Central memory CD8-positive, alpha-beta T cell (primary cell): Measurements from ENCODE around the gene SULT4A1.

Experiments
- ATAC-seq: fragments of 150-1000 bp; cut with Tn5 transposase; replicated peaks from 2 replicates; pipeline ENCODE4 v1.10.0; 2022; ENCODE audit warnings: mild to moderate bottlenecking, moderate FRiP score, moderate number of reproducible peaks; ENCODE audit not compliant: poor library complexity, severe bottlenecking; ENCODE audit errors: extremely low read depth
- DNase-seq, 2 donors: peaks; one replicate each; pipeline ENCODE4 v3.0.0; 2021; ENCODE audit warnings: low spot score in 2 of 2
- H3K27ac Mint-ChIP-seq: one replicate; pipeline ENCODE4 v1.8.0; 2022; ENCODE audit warnings: low read depth, mild to moderate bottlenecking, moderate library complexity, mixed read lengths
- H3K27me3 Mint-ChIP-seq: one replicate; pipeline ENCODE4 v1.8.0; 2022; ENCODE audit warnings: mixed read lengths
- H3K36me3 Mint-ChIP-seq: one replicate; pipeline ENCODE4 v1.8.0; 2022; ENCODE audit warnings: mild to moderate bottlenecking, moderate library complexity, mixed read lengths; ENCODE audit not compliant: insufficient read depth
- H3K4me1 Mint-ChIP-seq: one replicate; pipeline ENCODE4 v1.8.0; 2022; ENCODE audit warnings: mixed read lengths
- H3K4me3 Mint-ChIP-seq: one replicate; pipeline ENCODE4 v1.8.0; 2022; ENCODE audit warnings: mild to moderate bottlenecking, moderate library complexity, mixed read lengths
- H3K9me3 Mint-ChIP-seq: one replicate; pipeline ENCODE4 v1.8.0; 2022; ENCODE audit warnings: mixed read lengths

SULT4A1 gene

DNA sequence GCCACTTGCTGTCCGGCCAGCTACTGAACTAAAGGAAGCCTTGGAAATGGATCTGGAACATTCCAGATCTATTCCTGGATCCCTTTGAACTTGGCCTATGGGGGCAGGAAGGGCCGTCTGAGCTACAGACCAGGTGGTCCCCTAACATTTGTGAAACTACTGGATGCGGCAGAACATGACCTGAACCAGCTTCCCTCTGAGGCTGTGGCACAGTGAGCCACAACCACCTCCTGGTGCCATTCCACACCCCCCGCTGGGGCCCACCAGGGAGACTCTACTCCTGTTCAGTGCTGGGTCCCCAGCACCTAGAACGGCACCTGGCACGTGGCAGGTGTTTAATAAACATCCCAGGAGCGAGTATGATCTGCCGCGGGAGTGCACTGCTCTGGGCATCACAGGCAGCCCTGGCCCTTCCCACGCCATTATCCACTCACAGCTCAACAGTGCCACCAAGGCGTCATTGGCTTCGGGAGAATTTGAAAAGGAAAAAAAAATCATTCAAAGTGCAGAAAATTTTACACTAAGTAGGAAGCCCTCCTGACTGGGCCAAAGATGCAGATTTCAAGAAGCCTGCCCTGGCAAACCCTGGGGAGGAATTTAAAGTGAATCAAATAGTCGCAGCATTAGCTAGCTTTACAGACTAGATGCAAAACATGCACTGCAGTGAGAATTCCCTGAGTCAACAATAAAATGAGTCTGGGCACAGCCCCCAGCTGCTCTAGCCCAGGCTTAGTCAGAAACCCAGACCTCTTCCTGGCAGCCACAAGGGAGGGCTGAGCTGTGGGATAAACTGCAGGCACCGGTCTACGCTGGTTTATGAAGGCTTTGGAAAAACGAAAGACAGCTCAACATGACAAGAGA is 35.9 kb downstream of the SULT4A1 start:
- no peak overlapping the region for H3K4me3 Mint-ChIP-seq
- ATAC-seq (no peak), DNase-seq (no peak)
- peaks cover 45% of the 10 kb centered on the region for H3K27me3 Mint-ChIP-seq
- no peaks in the 10 kb centered on the region for H3K4me1 Mint-ChIP-seq
- no peaks in the 10 kb centered on the region for H3K9me3 Mint-ChIP-seq
- H3K27ac Mint-ChIP-seq, result no peak overlapping the region
- no peaks in the 10 kb centered on the region for H3K36me3 Mint-ChIP-seq

DNA sequence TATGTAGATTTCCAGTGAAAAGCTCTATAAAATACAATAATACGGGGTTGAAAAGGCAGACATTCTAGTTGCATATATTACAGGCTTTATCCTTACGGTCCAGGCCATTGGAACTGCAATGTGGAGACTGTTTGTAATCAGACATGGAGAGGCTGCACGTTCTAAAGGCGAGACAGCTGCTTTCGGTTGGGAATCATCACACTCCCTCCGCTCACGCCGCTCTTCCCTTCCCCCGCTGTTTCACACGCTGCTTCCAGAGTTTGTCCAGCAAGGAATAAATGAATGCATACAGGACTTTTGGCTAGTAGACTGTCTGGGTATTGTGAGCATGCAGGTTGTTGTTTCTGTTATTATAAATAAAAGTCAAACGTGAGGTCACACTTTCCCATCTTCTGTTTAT is 36.7 kb downstream of the SULT4A1 start:
- DNase-seq (no peak), ATAC-seq (no peak)
- Mint-ChIP-seq H3K27ac (no peak overlapping the region), H3K27me3 (peaks cover 53% of the 10 kb centered on the region), H3K4me3 (no peak overlapping the region), H3K36me3 (no peaks in the 10 kb centered on the region), H3K4me1 (no peaks in the 10 kb centered on the region), H3K9me3 (no peaks in the 10 kb centered on the region)

DNA sequence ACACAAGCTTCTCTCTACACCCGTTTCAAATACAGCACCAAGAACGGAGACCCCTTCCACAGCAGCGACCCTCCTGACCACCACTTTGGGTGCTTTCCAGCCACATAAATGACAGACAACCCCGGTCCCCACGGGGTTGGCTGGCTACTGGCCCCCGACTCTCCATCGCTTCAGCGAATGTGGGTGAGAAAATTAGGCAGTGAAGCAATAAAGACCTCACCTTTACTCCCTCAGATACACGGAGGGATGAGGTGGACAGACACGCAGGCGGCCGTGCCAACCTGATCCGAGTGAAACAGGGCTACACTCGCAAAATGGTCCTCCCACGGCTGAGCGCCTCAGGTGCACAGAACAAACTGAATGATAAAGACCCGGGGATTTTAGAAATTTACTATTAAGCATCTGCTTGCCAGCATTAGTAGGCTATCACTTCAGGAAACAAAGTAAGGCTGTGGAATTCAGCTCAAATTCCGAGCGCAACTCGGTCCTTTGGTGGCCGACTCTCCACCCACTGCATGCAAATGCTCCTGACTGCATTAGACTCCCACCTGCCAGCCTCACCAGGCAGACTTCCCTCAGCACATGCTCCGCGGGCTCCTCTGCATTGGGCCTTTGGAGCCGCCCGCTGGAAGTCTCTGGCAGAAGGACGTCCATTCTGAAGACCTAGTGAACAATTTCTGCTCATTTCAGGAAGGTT is 37.4 kb downstream of the SULT4A1 start:
- no peaks in the 10 kb centered on the region for H3K9me3 Mint-ChIP-seq
- no peaks in the 10 kb centered on the region for H3K4me1 Mint-ChIP-seq
- no peaks in the 10 kb centered on the region for H3K36me3 Mint-ChIP-seq
- H3K27me3 Mint-ChIP-seq, result peaks cover 54% of the 10 kb centered on the region
- DNase-seq, result no peak
- no peak overlapping the region for H3K4me3 Mint-ChIP-seq
- H3K27ac Mint-ChIP-seq, result no peak overlapping the region
- ATAC-seq, result no peak

DNA sequence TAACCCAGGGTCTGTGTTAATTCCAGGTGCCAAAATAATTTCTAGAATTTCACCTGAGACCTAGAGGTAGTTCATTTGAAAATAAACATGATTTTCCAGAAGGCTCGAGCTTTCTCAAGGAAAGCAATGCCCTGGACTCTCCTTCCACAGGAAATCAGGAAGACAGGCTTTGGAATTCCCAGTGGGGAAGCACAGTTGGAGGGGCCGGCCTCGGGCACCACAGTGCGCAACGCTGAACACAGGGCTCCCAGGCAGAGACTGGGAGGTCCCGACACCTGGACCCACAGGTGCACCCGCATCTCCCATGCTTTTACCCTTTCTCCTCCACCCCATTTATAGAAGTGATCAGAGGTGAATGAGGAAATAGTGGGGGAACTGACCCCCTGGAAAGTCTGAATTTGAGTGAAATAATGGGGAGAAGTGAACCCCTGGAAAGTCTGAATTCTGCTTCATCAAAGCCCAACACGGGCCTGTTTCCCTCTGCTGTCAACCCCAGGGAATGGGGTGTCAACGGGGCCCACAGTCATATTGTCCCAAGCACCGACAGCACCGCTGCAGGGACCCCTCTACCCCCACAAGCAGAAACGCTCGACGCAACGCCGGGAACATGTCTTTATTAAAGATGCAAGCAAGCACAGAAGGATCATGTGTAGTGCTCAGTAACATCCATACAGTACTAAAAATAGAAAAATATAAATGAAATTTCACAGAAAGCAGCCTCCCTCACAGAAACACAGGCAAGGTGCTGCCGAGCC is 38.2 kb downstream of the SULT4A1 start:
- H3K36me3 Mint-ChIP-seq, result no peaks in the 10 kb centered on the region
- H3K9me3 Mint-ChIP-seq, result no peaks in the 10 kb centered on the region
- DNase-seq (no peak), ATAC-seq (no peak)
- H3K4me1 Mint-ChIP-seq, result no peaks in the 10 kb centered on the region
- no peak overlapping the region for H3K27ac Mint-ChIP-seq
- peaks cover 54% of the 10 kb centered on the region for H3K27me3 Mint-ChIP-seq
- H3K4me3 Mint-ChIP-seq, result no peak overlapping the region

DNA sequence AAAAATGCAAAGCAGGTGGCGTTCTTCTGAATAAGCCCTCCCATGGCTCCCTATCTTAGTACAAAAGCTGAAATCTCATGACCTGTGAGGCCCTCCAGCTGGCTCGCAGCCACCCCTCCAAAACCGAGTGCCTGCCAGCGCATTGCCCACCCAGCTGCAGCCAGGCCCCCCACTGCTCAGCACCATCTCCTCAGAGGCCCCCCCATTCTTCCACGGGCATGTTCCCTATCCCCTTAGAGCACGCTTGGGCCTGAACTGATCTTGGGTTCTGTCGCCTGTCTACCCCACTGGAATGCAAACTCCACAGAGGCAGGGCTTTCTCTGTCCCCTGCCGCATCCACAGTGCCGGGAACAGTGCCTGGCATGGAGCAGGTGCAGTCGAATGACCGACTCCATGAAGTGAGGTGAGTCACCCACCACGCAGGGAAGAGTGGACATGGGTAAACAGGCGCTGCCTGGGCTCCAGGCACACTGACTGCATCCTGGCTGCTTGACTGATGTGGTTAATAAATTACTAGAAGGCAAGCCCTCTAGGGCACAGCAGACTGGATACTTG is 38.9 kb downstream of the SULT4A1 start:
- Mint-ChIP-seq H3K9me3 (no peaks in the 10 kb centered on the region), H3K4me1 (no peaks in the 10 kb centered on the region), H3K4me3 (no peak overlapping the region), H3K36me3 (no peaks in the 10 kb centered on the region), H3K27ac (no peak overlapping the region), H3K27me3 (peaks cover 54% of the 10 kb centered on the region)
- ATAC-seq, result no peak
- no peak for DNase-seq

DNA sequence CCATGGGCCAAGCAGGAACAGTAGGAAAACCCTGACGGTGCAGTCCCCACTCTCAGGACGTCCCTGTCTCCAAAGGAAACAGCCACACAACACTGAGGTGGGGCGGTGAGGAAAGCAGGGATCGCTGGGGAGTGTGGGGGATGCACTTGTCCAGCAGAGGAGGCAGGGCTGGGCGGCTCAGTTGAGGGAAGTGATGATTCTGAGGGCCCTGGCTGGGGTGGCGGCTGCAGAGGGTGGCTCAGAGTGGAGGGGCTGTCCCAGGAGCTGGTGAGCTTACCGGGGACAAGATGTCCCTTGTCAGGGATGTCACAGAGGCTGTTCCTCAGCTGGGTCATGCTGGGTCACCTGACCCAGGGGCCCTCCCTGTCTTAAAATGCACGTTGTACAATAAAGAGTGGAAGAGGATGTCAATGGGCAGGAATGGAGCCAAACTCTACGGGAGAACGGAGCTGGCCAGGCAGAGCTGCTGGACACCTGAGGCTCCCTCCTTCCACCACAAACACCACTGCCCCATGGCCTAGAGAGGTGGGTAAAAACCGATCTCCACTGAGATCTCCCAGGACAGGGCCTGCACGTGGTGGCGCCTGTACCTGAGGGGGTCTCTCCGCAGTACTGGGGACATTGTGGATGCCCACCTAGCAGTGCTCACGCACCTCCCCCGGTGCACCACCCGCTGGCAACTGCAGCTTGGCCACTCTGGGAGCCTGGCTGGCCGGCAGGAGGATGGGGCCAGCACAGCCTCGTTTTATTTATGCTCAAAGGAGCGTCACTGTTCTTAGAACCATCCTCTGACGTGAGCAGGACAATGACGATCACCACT is 40.5 kb downstream of the SULT4A1 start:
- Mint-ChIP-seq H3K9me3 (no peaks in the 10 kb centered on the region), H3K27me3 (peaks cover 54% of the 10 kb centered on the region), H3K36me3 (no peaks in the 10 kb centered on the region), H3K4me3 (no peak overlapping the region), H3K4me1 (no peaks in the 10 kb centered on the region), H3K27ac (no peak overlapping the region)
- DNase-seq, result no peak
- no peak for ATAC-seq

DNA sequence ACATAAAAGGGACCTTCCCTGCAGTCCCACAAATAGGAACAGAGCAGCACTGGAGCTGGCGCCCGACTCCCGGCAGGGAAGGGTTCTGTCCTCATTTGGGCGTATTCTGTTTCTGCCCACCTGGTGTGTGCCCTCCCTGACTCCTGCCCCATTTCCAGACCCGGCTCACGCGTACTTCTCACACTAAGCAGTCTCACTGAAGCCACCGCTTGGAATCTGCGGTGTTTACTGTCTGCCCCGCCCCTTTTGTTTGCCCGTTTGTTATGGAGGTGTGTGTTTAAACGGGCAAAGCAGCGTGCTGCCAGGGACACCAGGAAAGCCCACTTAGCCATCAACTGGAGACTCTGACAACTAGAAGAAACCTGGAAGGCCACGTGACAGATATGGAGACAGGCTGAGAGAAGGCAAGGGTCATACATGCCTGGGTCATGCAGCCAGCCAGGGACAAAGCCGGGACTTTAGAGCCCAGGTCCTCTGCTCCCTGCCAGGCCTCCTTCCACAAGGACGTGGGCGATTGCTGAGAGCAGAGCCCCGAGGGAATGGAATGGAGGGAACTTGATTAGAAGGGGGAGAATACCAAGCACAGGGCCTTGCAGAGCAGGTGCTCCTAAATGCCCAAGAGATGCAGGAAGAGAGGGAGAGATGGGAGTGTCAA is 41.5 kb downstream of the SULT4A1 start:
- Mint-ChIP-seq H3K4me3 (no peak overlapping the region), H3K36me3 (no peaks in the 10 kb centered on the region), H3K27me3 (peaks cover 47% of the 10 kb centered on the region), H3K9me3 (no peaks in the 10 kb centered on the region), H3K4me1 (no peaks in the 10 kb centered on the region), H3K27ac (no peak overlapping the region)
- DNase-seq (no peak), ATAC-seq (no peak)

DNA sequence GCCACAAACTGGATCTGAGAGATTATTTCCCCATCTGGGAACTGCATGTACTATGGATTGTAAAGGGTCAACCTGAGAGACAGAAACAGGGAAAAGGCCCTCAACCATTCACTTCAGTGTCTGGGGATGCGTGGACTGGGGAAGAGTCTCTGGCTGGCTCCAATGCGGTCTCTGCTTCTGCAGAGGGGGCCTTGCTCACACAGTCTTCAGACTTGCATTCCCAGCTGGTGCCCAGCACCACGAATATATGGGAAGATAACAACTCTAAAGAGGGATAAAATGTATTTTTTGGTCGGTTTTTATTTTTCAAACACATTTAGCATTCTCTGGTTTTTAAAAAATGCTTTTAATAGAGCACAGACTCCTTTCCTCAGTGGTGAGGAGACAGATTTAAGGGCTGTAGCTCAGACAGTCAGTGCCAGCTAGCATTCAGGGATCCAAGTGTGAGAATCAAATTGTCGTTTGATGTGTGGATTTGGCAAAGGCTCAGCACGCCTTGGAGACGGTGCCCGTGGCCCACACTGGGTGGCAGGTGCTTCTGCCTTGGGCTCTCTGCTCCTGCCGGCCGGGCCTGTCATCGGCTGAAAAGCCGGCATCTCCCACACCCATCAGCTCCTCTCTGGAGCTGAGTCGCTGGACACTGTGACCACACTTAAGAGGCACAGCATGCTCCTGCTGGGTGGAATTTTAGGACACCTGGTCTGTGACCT is 42.2 kb downstream of the SULT4A1 start:
- no peaks in the 10 kb centered on the region for H3K9me3 Mint-ChIP-seq
- H3K4me3 Mint-ChIP-seq, result no peak overlapping the region
- peaks cover 40% of the 10 kb centered on the region for H3K27me3 Mint-ChIP-seq
- no peak overlapping the region for H3K27ac Mint-ChIP-seq
- H3K36me3 Mint-ChIP-seq, result no peaks in the 10 kb centered on the region
- H3K4me1 Mint-ChIP-seq, result no peaks in the 10 kb centered on the region
- no peak for DNase-seq
- no peak for ATAC-seq

DNA sequence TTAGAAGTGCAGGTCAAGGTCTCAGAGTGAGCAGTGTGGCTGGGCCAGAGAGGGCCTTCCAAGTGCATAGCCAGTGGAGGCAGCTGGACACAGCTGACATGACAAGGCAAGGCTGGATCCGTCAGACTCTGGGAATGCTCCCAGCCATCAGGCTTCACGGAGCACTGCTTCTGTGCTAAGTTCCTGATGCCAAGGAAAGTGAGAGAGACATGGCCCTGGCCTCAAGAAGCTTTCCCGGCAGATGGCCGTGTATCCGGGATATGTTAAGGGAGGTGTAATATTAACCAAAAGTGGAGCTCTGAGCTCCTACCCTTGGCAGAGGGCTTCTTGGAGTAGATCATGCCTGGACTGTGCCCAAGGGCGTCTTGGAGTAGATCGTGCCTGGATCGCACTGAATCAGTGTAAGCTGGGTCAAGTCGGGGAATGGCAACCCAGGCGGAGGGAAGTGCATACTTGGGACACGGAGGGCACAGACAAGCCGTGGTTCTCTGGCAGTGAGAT is 42.8 kb downstream of the SULT4A1 start:
- no peak for ATAC-seq
- Mint-ChIP-seq H3K27ac (no peak overlapping the region), H3K4me3 (no peak overlapping the region), H3K36me3 (no peaks in the 10 kb centered on the region), H3K27me3 (peaks cover 34% of the 10 kb centered on the region), H3K9me3 (no peaks in the 10 kb centered on the region), H3K4me1 (no peaks in the 10 kb centered on the region)
- no peak for DNase-seq

DNA sequence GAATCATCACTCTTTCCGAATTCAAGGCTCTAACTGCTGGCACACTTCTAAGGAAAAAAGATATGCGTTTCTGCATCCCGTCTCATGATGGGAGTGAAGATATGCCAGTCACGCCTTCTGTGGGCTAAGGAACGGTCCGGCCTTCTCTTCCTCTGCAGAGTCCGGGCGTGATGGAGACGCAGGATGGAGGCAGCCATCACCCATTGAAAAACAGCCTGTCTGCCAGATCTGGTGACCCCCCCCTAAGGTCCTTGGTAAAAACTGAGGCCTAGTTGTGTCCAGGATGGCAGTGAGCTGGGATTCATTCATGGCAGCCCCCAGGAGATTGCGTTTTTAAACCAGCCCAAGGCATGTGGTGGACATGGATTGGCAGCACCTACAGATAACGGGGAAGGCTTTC is 43.3 kb downstream of the SULT4A1 start:
- H3K27ac Mint-ChIP-seq, result no peak overlapping the region
- ATAC-seq, result no peak

DNA sequence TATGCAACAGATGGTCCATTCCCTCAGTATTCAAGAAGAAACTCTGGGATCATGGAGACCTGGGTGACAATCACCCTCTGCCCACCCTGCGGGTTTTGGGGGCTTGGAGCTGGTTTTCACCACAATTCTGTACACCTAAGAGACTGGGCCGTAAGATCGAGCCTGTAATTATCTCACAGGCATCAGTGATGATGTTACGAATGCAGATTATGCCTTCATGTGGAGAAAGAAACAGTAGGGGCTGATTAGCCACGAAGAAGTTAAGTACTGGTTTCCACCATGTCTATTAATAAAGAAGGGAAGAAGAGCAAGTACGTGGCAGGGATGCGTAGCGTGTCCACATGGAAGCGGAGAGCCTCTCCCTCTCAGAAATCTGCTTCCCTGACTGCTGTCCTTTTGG is 44.9 kb downstream of the SULT4A1 start:
- Mint-ChIP-seq H3K9me3 (no peaks in the 10 kb centered on the region), H3K4me3 (no peak overlapping the region), H3K36me3 (peaks cover 3% of the 10 kb centered on the region), H3K4me1 (peaks cover 19% of the 10 kb centered on the region), H3K27me3 (peaks cover 17% of the 10 kb centered on the region), H3K27ac (no peak overlapping the region)
- no peak for ATAC-seq
- DNase-seq, result no peak

More for the DNA sequence above, 43.3 kb downstream of the SULT4A1 start:
- Mint-ChIP-seq H3K36me3 (no peaks in the 10 kb centered on the region), H3K9me3 (no peaks in the 10 kb centered on the region), H3K4me1 (peaks cover 4% of the 10 kb centered on the region), H3K27me3 (peaks cover 30% of the 10 kb centered on the region), H3K4me3 (no peak overlapping the region)
- no peak for DNase-seq
